ENCODE data around the gene SMC5.
"Not testable (repeated sequence)": the region's sequence is repeated elsewhere in the genome, so short reads cannot be mapped to it uniquely, and the experiment has no call there.

The SMC5 gene

DNA sequence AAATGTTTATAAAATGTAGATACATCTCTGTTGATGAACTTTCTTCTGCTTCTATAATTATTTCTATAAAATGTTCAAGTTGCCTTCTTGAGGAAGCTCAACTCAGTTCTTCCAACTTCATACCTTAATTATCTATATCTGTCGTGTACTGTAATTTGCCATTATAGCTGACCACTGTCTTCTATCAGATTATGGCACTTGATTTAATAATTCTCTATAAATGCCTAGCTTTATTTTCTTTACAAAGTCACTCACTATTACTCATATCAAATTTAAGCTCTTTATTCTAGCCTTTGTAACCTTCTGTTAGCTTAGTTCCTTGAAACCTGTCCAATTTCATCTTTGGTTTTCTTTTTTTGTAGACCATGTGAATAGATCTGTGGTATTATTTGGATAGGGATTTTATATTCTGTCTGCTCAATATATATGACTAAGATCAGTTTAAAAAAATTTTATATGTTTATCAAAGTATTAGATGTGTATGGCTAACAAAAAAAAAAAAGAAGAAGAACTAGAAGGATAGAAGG lies 39.5 kb downstream of the SMC5 start:
- no peak for TF ChIP-seq ZFX (IDR thresholded peaks at IDR 0.05)
- TF ChIP-seq, protein P1, sequence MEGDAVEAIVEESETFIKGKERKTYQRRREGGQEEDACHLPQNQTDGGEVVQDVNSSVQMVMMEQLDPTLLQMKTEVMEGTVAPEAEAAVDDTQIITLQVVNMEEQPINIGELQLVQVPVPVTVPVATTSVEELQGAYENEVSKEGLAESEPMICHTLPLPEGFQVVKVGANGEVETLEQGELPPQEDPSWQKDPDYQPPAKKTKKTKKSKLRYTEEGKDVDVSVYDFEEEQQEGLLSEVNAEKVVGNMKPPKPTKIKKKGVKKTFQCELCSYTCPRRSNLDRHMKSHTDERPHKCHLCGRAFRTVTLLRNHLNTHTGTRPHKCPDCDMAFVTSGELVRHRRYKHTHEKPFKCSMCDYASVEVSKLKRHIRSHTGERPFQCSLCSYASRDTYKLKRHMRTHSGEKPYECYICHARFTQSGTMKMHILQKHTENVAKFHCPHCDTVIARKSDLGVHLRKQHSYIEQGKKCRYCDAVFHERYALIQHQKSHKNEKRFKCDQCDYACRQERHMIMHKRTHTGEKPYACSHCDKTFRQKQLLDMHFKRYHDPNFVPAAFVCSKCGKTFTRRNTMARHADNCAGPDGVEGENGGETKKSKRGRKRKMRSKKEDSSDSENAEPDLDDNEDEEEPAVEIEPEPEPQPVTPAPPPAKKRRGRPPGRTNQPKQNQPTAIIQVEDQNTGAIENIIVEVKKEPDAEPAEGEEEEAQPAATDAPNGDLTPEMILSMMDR (conservative IDR thresholded peaks at IDR 0.05) = no peak
- no peak overlapping the region for H3K27ac ChIP-seq

DNA sequence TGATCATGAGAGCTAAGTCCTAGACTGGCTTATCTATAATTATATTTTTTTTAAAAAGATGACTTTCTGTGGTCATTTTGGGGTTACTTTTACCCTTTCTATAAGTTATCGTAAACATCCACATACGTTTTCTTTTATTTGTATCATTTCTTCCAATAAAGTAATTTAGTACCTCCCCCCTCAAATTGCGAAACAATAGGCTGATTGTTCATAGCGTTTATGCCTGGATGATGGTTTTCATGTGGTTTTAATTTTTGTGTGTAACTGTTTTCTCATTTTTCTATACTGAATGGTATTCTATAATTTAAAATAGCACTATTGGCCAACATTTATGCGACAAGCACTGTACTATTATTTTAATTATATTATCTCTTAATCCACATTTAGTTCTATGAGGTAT lies 44.5 kb downstream of the SMC5 start:
- TF ChIP-seq, protein P1 (conservative IDR thresholded peaks at IDR 0.05) = no peak
- no peak for TF ChIP-seq ZFX (IDR thresholded peaks at IDR 0.05)
- no peak overlapping the region for H3K27ac ChIP-seq

DNA sequence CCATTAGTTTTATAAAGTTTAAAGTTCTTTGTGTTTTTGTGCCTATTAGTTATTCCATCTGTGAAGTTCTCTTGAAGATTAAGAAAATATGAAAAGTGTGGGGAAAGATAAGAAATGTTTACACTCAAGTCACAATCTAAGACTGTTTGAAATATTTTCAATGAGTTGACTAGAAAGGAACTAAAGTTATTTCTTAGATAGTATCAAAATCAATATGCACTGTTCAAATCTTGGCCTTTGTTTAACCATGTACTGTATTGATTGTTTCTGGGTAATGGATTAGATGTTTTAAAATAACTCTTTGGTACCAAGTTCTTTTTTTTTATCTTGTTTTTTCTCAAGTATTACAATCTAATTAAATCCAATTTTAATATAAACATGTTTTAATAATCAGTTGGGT lies 46.0 kb downstream of the SMC5 start:
- no peak overlapping the region for H3K27ac ChIP-seq
- TF ChIP-seq, protein P1 (conservative IDR thresholded peaks at IDR 0.05) = no peak
- TF ChIP-seq ZFX (IDR thresholded peaks at IDR 0.05) = no peak

DNA sequence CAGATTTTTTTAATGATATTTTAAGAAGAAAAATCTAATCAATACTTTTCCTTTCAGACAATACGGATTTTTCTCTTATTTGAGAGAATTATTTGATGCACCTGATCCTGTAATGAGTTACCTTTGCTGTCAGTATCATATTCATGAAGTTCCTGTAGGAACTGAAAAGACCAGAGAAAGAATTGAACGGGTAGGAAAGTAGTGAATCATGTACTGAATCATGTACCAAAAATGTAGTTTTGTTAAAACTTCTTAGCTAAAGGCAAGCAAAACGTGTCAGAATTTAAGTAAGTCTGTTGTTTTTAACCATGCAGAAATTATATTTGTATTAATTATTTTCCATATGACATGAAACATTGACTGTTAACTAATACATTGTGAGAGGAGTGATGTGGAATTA lies 56.6 kb downstream of the SMC5 start:
- TF ChIP-seq, protein P1 (conservative IDR thresholded peaks at IDR 0.05) = no peak
- no peak for TF ChIP-seq ZFX (IDR thresholded peaks at IDR 0.05)
- H3K27ac ChIP-seq = no peak overlapping the region

DNA sequence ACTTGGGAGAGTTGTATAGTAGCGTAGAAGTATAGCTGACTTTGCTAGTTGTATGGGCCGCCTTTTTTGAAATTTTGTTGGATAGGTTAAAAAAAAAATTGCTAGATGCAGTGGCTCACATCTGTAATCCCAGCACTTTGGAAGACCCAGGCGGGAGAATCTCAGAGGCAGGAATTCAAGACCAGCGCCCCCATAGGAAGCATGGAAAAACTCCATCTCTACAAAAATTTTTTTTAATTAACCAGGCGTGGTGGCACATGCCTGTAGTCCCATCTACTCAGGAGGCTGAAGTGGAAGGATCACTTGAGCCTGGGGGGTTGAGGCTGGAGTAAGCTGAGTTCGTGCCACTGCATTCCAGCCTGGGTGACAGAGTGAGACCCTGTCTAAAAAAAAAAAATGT lies 59.2 kb downstream of the SMC5 start:
- TF ChIP-seq, protein P1 (conservative IDR thresholded peaks at IDR 0.05) = no peak; the same call in 1 of the 2 replicates
- TF ChIP-seq ZFX (IDR thresholded peaks at IDR 0.05) = no peak
- H3K27ac ChIP-seq = no peak overlapping the region

DNA sequence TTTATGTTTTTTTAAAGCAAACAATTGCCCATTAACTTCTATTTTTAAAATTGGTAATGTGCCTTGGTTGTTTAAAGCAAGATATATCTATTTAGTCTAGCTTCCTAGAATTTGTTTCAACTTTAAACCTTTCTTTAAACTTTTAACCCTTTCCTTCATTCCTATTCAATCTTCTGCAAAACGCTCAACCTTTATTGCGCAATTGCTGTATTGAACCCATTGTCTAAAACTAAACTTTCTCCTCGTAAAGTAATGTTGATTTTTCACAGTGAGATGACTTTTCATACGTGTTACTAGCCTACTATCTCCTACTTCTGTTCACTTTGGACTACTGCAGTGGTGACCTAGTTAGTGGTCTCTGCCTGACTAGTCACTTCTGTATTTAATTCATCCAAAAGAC lies 63.3 kb downstream of the SMC5 start:
- TF ChIP-seq, protein P1 (conservative IDR thresholded peaks at IDR 0.05) = no peak
- no peak for TF ChIP-seq ZFX (IDR thresholded peaks at IDR 0.05)

DNA sequence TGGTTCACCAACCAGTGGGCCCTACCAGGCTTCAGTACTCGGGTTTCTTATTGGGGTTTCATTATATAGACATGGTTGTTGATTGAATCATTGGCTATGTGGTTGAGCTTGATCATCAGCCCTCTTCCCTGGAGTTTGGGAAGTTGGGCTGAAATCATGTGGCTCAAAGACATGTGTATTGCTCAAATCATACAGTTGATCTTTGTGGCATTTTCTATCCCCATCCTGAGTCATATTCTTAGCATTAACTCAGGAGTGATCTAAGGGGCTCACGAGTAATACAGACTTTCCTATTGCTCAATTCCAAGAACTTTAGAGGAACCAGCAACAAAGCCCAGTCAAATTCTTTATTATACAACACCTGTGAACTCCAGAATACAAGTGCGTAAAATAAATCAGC lies 66.2 kb downstream of the SMC5 start:
- H3K27ac ChIP-seq = no peak overlapping the region
- TF ChIP-seq, protein P1 (conservative IDR thresholded peaks at IDR 0.05) = no peak
- TF ChIP-seq ZFX (IDR thresholded peaks at IDR 0.05) = no peak

More for the DNA sequence above, 63.3 kb downstream of the SMC5 start:
- no peak overlapping the region for H3K27ac ChIP-seq

DNA sequence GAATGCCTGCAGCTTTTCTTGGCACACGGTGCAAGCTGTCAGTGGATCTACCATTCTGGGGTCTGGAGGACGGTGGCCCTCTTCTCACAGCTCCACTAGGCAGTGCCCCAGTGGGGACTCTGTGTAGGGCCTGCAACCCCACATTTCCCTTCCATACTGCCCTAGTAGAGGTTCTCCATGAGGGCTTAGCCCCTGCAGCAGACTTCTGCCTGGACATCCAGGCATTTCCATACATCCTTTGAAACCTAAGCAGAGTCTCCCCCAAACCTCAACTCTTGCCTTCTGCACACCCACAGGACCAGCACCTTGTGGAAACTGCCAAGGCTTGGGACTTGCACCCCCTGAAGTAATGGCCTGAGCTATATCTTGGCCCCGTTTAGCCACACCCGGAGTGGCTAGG lies 69.8 kb downstream of the SMC5 start:
- not testable (repeated sequence) for H3K27ac ChIP-seq

All from C4-2B (cell line).